Skeletal muscle tissue (tissue), 4 donors: ENCODE results near the gene SPRED1. TPM values are rescaled to one million over a fixed set of nuclear protein-coding genes. Genes with fewer than 3 reads are reported as not detected.
"Not testable (repeated sequence)": the region's sequence is repeated elsewhere in the genome, so short reads cannot be mapped to it uniquely, and the experiment has no call there.

Experiments
- H3K27ac ChIP-seq: one replicate; pipeline ENCODE4 v1.7.0; 2013; ENCODE audit warnings: mild to moderate bottlenecking, low read depth, low read length, inconsistent platforms
- H3K27me3 ChIP-seq, 3 donors: one replicate each; pipeline ENCODE4 v1.7.0; 2013; ENCODE audit warnings: low read length in 3 of 3; ENCODE audit not compliant: control insufficient read depth in 3 of 3, insufficient read depth in 3 of 3
- H3K36me3 ChIP-seq, 3 donors: one replicate each; pipeline ENCODE4 v1.7.0; 2013; ENCODE audit warnings: low read length in 3 of 3; ENCODE audit not compliant: control insufficient read depth in 3 of 3, insufficient read depth in 3 of 3
- H3K4me1 ChIP-seq, 3 donors: one replicate each; pipeline ENCODE4 v1.7.0; 2013; ENCODE audit warnings: low read length in 3 of 3, mild to moderate bottlenecking in 3 of 3; ENCODE audit not compliant: control insufficient read depth in 3 of 3, insufficient read depth in 3 of 3
- H3K4me3 ChIP-seq, 3 donors: one replicate each; pipeline ENCODE4 v1.7.0; 2013; ENCODE audit warnings: low read length in 3 of 3
- H3K9ac ChIP-seq, 3 donors: one replicate each; pipeline ENCODE4 v1.7.0; 2013; ENCODE audit warnings: low read length in 3 of 3, mild to moderate bottlenecking in 3 of 3, moderate library complexity in 2 of 3, low read depth in 1 of 3
- H3K9me3 ChIP-seq, 3 donors: one replicate each; pipeline ENCODE4 v1.7.0; 2013; ENCODE audit warnings: low read length in 3 of 3; ENCODE audit not compliant: control insufficient read depth in 3 of 3
- total RNA-seq: library from RNA; depleted of rRNA; stranded (reverse); fragments of >200 nt; gene quantifications from one replicate; pipeline ENCODE4 v1.2.3, GENCODE V29; 2014
- donor health status: Osteomylitis.

The SPRED1 gene
- total RNA-seq, 1 donor from 2014 or later, result 37.6 TPM

DNA sequence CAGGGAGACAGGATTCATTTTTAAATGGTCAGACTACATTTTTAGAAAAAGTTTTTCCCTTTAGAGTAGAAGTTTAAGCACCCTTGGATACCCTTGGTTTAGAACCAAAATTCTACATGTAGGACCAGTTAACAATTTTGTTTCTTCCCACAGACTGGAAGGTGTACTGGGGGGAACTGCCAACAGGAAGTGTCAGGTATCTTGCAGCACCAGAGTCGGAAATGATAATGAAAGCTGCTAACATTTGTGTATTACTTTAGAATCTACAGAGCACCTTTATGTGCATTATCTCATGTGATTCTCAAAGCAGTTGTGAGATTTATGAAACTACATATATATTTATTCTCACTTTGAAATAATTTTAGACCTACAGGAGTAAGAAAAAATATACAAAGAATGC lies 21.5 kb downstream of the SPRED1 start:
- Histone ChIP-seq H3K4me3 (no peak overlapping the region), H3K4me1 (no peaks in the 10 kb centered on the region), H3K27ac (no peak overlapping the region), H3K9me3 (no peaks in the 10 kb centered on the region), H3K9ac (no peak overlapping the region), H3K27me3 (no peaks in the 10 kb centered on the region), H3K36me3 (no peaks in the 10 kb centered on the region)

DNA sequence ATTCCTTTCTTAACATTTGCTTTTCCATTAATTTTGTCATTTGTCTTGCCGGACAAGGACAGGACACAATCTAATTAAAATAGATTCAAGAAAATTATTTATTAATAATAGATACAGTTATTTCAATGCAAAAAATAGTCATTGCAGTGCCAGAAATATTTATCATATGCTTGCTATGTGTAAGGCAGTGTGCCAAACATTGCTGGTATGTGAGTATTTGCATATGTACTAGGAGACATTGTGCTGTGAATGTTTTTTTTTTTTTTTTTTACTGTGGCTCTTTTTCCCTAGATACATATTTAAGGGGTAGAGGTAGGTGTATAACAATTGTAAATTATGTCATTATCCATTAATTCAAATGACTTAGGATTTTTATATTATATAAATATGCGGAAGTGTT lies 23.3 kb downstream of the SPRED1 start:
- H3K27me3 ChIP-seq, result no peaks in the 10 kb centered on the region
- no peaks in the 10 kb centered on the region for H3K4me1 ChIP-seq
- no peak overlapping the region for H3K4me3 ChIP-seq
- H3K36me3 ChIP-seq, result no peaks in the 10 kb centered on the region
- H3K9me3 ChIP-seq, result no peaks in the 10 kb centered on the region
- no peak overlapping the region for H3K9ac ChIP-seq
- no peak overlapping the region for H3K27ac ChIP-seq

DNA sequence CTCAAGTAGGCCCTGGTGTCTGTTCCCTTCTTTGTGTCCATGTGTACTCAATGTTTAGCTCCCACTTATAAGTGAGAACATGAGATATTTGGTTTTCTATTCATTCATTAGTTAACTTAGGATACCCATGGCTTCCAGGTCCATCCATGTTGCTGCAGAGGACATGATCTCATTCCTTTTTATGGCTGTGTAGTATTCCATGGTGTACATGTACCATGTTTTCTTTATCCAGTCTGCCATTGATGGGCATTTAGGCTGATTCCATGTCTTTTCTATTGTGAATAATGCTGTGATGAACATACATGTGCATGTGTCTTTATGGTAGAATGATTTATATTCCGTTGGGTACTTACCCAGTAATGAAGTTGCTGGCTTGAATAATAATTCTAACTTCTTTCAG lies 24.6 kb downstream of the SPRED1 start:
- H3K9me3 ChIP-seq, H3K27ac ChIP-seq, H3K9ac ChIP-seq, H3K4me3 ChIP-seq, H3K4me1 ChIP-seq, H3K36me3 ChIP-seq, H3K27me3 ChIP-seq: not testable (repeated sequence)

DNA sequence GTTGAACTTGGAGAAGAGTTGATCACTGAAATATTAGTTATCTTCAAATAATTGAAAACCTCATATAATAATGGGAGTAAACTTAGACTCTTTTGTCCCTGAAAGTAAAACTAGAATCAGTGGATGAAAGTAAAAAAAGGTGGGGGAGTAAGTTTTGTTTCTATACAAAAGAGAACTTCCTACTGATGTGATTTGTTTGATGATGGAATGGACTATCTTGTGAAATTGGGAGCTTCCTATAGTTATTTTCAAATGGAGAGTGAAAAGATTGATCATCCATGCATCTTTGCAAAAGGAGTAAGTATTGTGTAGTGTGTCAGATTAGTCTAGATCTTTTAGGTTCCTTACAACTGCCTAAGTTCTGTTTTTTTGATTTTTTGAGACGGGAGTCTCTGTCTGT lies 28.4 kb downstream of the SPRED1 start:
- Histone ChIP-seq H3K9ac (no peak overlapping the region), H3K4me1 (no peaks in the 10 kb centered on the region), H3K36me3 (no peaks in the 10 kb centered on the region), H3K27me3 (no peaks in the 10 kb centered on the region), H3K4me3 (no peak overlapping the region), H3K27ac (no peak overlapping the region), H3K9me3 (no peaks in the 10 kb centered on the region)

DNA sequence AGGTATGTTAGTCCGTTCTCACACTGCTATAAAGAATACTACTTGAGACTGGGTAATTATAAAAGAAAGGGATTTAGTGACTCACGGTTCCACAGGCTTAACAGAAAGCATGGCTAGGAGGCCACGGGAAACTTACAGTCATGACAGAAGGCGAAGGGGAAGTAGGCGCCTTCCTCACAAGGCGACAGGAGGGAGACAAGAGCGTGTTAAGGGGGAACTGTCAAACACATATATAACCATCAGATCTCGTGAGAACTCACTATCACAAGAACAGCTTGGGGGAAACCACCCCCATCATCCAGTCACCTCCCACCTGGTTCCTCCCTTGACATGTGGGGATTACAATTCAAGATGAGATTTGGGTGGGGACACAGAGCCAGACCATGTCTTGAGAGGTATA lies 30.4 kb downstream of the SPRED1 start:
- Histone ChIP-seq H3K9ac (no peak overlapping the region), H3K4me1 (no peaks in the 10 kb centered on the region), H3K36me3 (no peaks in the 10 kb centered on the region), H3K9me3 (no peaks in the 10 kb centered on the region), H3K27me3 (no peaks in the 10 kb centered on the region), H3K4me3 (no peak overlapping the region), H3K27ac (no peak overlapping the region)

DNA sequence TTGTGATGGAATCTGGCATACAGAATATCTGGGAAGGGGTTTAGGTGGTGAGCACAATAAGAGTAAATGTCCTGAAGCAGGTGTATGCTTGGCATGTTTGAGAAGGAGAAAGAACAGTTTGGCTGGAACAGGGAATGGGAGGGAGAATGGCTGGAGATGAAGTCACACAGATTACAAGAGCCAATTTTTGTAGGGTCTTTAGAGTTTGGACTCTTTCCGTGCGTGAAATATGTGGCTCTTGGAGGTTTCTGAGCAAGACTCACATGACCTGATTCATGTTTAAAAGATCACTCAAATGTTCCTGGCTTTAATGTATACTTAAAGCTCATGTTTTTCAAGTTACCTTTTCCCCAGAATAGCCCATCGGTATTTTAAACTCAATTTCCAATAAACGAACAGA lies 32.8 kb downstream of the SPRED1 start:
- Histone ChIP-seq H3K4me3 (no peak overlapping the region), H3K9ac (no peak overlapping the region)

DNA sequence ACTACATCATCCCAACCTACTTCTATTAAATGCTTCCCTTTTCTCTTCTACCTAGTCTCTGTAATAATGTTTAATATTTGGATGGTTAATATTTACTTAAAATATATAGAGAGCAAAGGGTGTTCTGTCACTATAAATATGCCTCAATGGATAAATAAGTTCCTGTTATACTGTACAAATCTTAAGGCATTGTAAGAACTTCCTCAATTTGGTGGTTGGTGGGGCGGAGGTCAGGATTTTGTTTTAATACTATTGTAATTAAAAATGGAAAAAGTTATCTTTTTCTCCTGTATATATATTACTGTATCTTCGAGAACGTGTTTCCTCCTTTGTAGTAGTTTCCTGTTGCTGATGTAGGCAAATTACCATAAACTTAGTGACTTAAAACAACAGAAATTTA lies 41.5 kb downstream of the SPRED1 start:
- Histone ChIP-seq H3K27me3 (no peaks in the 10 kb centered on the region), H3K4me3 (no peak overlapping the region), H3K9ac (no peak overlapping the region), H3K4me1 (no peaks in the 10 kb centered on the region), H3K27ac (no peak overlapping the region), H3K36me3 (no peaks in the 10 kb centered on the region), H3K9me3 (no peaks in the 10 kb centered on the region)

More for the DNA sequence above, 32.8 kb downstream of the SPRED1 start:
- Histone ChIP-seq H3K4me1 (no peaks in the 10 kb centered on the region), H3K36me3 (no peaks in the 10 kb centered on the region), H3K9me3 (no peaks in the 10 kb centered on the region), H3K27me3 (no peaks in the 10 kb centered on the region), H3K27ac (no peak overlapping the region)

DNA sequence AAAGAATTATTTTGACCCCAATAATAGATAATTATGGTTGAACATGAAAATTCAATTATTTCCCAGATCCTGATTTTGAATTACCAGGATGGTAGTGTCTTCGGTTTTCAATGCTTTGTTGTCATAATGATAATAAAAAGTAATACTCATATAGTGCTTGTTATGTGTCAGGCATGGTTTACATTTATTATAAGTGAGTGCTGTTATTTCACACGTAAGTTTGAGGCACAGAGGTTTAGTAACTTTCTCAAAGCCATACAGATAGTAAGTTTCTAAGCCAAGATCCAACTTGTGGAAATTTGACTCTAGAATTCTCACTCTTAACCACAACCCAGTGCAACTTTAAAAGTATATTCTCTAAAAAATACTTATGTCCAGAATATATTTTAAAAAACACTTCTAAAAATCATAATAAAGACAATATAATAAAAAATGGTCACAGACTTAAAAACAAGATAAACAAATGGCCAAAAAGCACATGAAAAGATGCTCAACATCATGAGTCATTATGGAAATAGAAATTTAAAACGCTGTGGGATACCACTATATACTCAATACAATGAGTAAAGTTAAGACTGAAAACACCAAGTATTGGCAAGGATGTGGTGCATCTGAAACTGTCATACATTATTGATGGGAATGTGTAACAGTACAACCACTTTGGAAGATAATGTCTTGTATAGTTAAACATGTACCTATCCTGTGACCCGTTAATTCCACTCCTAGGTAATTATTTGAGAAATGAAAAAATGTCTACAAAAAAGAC lies 45.2 kb downstream of the SPRED1 start:
- H3K9me3 ChIP-seq, result no peaks in the 10 kb centered on the region
- no peaks in the 10 kb centered on the region for H3K4me1 ChIP-seq

DNA sequence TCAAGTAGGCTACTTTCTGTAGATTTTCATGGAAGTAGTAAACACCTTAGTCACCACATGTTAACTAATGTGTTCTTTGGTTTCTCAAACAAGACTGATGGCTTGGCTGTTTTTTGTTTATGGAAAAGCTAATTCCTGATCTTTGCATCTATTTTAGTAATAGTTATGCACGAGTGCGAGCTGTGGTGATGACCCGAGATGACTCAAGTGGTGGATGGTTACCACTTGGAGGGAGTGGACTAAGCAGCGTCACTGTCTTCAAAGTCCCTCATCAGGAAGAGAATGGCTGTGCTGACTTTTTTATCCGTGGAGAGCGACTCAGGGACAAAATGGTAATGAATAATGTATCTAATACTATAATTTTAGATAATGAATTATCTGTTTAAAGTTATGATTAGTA lies 46.6 kb downstream of the SPRED1 start:
- H3K4me3 ChIP-seq, result no peak overlapping the region
- no peaks in the 10 kb centered on the region for H3K9me3 ChIP-seq
- H3K4me1 ChIP-seq, result no peaks in the 10 kb centered on the region
- no peak overlapping the region for H3K9ac ChIP-seq
- no peaks in the 10 kb centered on the region for H3K27me3 ChIP-seq
- H3K36me3 ChIP-seq, result no peaks in the 10 kb centered on the region
- H3K27ac ChIP-seq, result no peak overlapping the region

More for the DNA sequence above, 45.2 kb downstream of the SPRED1 start:
- H3K36me3 ChIP-seq, result no peaks in the 10 kb centered on the region
- H3K4me3 ChIP-seq, result no peak overlapping the region
- H3K9ac ChIP-seq, result no peak overlapping the region
- H3K27me3 ChIP-seq, result no peaks in the 10 kb centered on the region
- H3K27ac ChIP-seq, result no peak overlapping the region

DNA sequence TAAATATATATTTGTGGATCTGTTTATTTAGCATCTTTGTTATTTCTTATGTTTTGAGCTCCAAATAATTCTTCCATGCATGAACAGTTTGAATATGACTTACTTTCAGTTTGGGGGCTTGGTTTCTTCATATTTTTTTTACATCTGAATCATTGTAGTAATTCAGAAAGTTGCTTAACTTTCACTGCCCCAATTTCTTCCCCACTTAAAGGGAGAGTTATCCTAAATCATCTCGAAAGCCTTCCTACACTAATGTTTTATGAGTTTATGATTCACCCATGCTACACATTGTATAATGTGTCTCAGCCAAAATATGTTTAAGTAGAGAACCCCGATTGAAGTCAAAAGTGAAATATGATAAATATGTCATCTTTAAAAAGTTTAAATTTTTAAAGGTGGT lies 47.8 kb downstream of the SPRED1 start:
- Histone ChIP-seq H3K36me3 (no peaks in the 10 kb centered on the region), H3K4me1 (no peaks in the 10 kb centered on the region), H3K9me3 (no peaks in the 10 kb centered on the region), H3K9ac (no peak overlapping the region), H3K27ac (no peak overlapping the region), H3K4me3 (no peak overlapping the region), H3K27me3 (no peaks in the 10 kb centered on the region)
